ENCODE measurements around the gene CEPT1. TPM values are rescaled to one million over a fixed set of nuclear protein-coding genes. Genes with fewer than 3 reads are reported as not detected.
A peak's percentile ranks its signal among the peaks of the same experiment; 100 is the strongest.

CEPT1 gene
- total and polyA plus RNA-seq, 2 of the 8 experiments (the other 6 are each of a cell fraction or from before 2014, with no cell fraction given), result 18.5 to 28.6 TPM

- Histone ChIP-seq H4K20me1 (replicated peaks in 1 of 2; ENCODE audit: control insufficient read depth in 1 of 2, insufficient read depth in 2 of 2, low read length in 2 of 2) (no peaks in the 10 kb centered on the region), H3K9me3 (ENCODE audit: insufficient read depth in 2 of 2, low read depth in 1 of 2, low read length in 1 of 2) (no peaks in the 10 kb centered on the region), H3K23ac (ENCODE audit: insufficient read length) (no peak overlapping the region), H3K79me2 (ENCODE audit: control insufficient read depth in 1 of 2, insufficient read depth in 2 of 2, low read length in 2 of 2) (no peaks in the 10 kb centered on the region), H2BK15ac (ENCODE audit: low read length) (no peak overlapping the region), H4K91ac (replicated peaks; ENCODE audit: insufficient read length, low read length) (no peak overlapping the region), H3K23me2 (ENCODE audit: low read depth, low read length) (no peaks in the 10 kb centered on the region; the same call in 1 of the 2 replicates), H2BK20ac (ENCODE audit: low read length) (no peak overlapping the region), H2BK120ac (replicated peaks; ENCODE audit: low read depth, low read length) (no peak overlapping the region), H2AFZ (ENCODE audit: low read length) (no peak overlapping the region), H3K79me1 (ENCODE audit: low read depth, low read length) (no peaks in the 10 kb centered on the region), H3K27me3 (replicated peaks in 1 of 4; ENCODE audit: control insufficient read depth in 3 of 4, extremely low read depth in 1 of 4, insufficient read depth in 3 of 4, low read length in 3 of 4) (peaks cover 16 to 33% (median 27%) of the 10 kb centered on the region in 4 experiments), H3K14ac (ENCODE audit: insufficient read length) (no peak overlapping the region), H3K4me2 (ENCODE audit: insufficient read depth in 1 of 2, low read depth in 2 of 2, low read length in 2 of 2) (peak overlapping the region in 1 of 2 experiments; percentile 56; a peak in 1 of 4 replicates), H3K18ac (ENCODE audit: extremely low read depth, low read length) (no peak overlapping the region), H4K8ac (ENCODE audit: extremely low read depth, insufficient read depth, low read length) (no peak overlapping the region), H3K36me3 (ENCODE audit: control insufficient read depth in 2 of 4, insufficient read depth in 4 of 4, low read length in 3 of 4) (no peaks in the 10 kb centered on the region), H3K27ac (ENCODE audit: low read depth, low read length) (no peak overlapping the region), H3K4me1 (replicated peaks in 1 of 4; ENCODE audit: control insufficient read depth in 3 of 4, insufficient read depth in 4 of 4, low read length in 3 of 4) (peaks cover 0 to 2% (median 1%) of the 10 kb centered on the region in 4 experiments; a peak in 2 of 7 replicates), H2BK5ac (ENCODE audit: low read depth, low read length) (no peak overlapping the region), H3K4me3 (ENCODE audit: extremely low read depth in 1 of 4, insufficient read depth in 2 of 4, low read depth in 3 of 4, low read length in 4 of 4) (no peak overlapping the region), H2AK5ac (ENCODE audit: low read depth, low read length) (no peak overlapping the region), H3K9ac (replicated peaks in 1 of 4; ENCODE audit: extremely low read depth in 1 of 4, low read depth in 3 of 4, low read length in 3 of 4) (no peak overlapping the region), H4K5ac (ENCODE audit: insufficient read length, low read depth, low read length) (no peak overlapping the region), H2BK12ac (ENCODE audit: low read depth, low read length) (no peak overlapping the region; the same call in 1 of the 2 replicates), H3K56ac (replicated peaks; ENCODE audit: insufficient read length, low read depth, low read length) (no peak overlapping the region), H3K4ac (replicated peaks; ENCODE audit: insufficient read length, low read depth, low read length) (no peak overlapping the region)
- no peak for FAIRE-seq
- TF ChIP-seq KDM5A (IDR thresholded peaks at IDR 0.05; ENCODE audit: low read length) (no peak), PHF8 (conservative IDR thresholded peaks at IDR 0.05; ENCODE audit: low read depth, low read length) (no peak), CBX5 (IDR thresholded peaks at IDR 0.05; ENCODE audit: low read depth, low read length) (no peak), SP4 (IDR thresholded peaks at IDR 0.05; ENCODE audit: low read length) (no peak), TAF1 (IDR thresholded peaks at IDR 0.05; ENCODE audit: low read depth, low read length) (no peak), POU5F1 (IDR thresholded peaks at IDR 0.05; ENCODE audit: low read depth, low read length) (no peak), ASH2L (IDR thresholded peaks at IDR 0.05; ENCODE audit: low read length) (no peak), RNF2 (IDR thresholded peaks at IDR 0.05; ENCODE audit: borderline replicate concordance, low read depth, low read length, missing control alignments, poor library complexity, severe bottlenecking) (no peak), HDAC2 (IDR thresholded peaks at IDR 0.05; ENCODE audit: borderline replicate concordance in 1 of 2, low read depth in 2 of 2, low read length in 2 of 2) (no peak), BRCA1 (IDR thresholded peaks at IDR 0.05; ENCODE audit: low read depth, low read length) (no peak), CEBPB (IDR thresholded peaks at IDR 0.05; ENCODE audit: low read depth, low read length) (no peak), CHD1 (IDR thresholded peaks at IDR 0.05; ENCODE audit: low read depth, low read length) (no peak)
- CTCF ChIA-PET (ENCODE audit: partially characterized antibody), result no interaction called here
- POLR2A ChIA-PET (ENCODE audit: partially characterized antibody), result no interaction called here
- no peak for DNase-seq (ENCODE audit: low read depth in 1 of 2, low spot score in 2 of 2)
- WGBS, 2 experiments (ENCODE audit: extremely low coverage in 1 of 2, insufficient coverage in 1 of 2, insufficient read length in 1 of 2, insufficient replicate concordance in 2 of 2, low coverage in 1 of 2, low lambda C conversion rate in 2 of 2, missing lambda C conversion rate in 1 of 2), result 74% methylated on average over 9 of the region's 9 CpGs; no CpG with 5 or more reads in 1 of the 2 experiments
These were observed 65.1 kb downstream of the CEPT1 start for GRCh38 chr1:111204983-111205713.
